Vagina (tissue), 2 donors: ENCODE data around the gene GTSE1.

Source experiments
- POLR2A ChIP-seq, 2 donors: fragments of 450-650 bp; IDR thresholded peaks; one replicate each; pipeline ENCODE4 v1.6.1; 2017; ENCODE audit warnings: antibody characterized with exemption in 2 of 2, mild to moderate bottlenecking in 2 of 2, moderate library complexity in 2 of 2
- TF ChIP-seq, protein P1 (sequence below), 3 experiments: fragments of 450-650 bp in 2 of 3; fragments of 200-600 bp in 1 of 3; sonication (generic) in 1 of 3; IDR thresholded peaks; one replicate each; pipeline ENCODE4 v1.5.1; 2017 to 2019; ENCODE audit warnings: antibody characterized with exemption in 3 of 3, mild to moderate bottlenecking in 2 of 3, moderate library complexity in 2 of 3

DNA sequence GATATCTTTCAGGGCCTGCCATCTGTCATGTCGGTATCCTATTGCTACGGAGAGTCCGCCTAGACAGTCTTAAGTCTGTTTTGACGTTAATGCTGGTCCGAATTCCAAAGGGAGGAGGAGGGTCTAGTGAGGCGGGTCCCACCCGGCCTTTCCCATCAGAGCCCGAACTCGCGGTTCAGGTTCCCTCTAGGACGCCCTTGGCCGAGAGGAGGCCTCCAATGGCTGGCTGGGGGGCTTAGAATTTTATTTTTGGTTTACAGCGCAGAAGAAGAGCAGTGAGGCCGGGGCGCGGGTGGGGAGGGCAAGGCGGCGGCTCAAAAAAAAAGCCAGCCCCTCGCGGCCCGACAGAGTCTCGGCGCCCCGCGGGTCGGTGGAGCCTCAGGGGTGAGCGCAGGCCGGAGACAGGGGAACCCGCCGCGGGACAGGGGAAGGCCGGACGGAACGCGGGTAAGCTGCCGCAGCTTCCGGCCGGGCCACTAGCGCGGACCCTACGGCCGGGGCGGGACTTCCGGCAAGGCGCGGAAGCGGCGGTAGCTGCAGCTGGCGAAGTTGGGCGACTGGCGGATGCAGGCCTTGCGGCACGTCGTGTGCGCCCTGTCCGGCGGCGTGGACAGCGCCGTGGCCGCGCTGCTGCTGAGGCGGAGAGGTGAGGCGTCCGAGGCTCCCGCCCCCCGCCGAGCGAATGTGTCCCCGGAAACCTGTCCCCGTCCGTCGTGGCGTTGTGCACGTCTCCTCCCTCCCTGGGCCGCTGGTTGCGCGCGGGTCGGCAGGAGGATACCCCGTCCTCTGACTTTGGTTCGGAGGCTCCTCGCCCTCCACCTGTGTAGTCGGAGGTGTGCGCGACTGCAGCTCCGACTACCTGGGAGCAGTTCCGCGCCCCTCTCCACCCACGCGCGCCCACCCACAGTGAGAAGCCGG is 38.8 kb downstream of the GTSE1 start, which contains the start of gene TRMU:
- TF ChIP-seq, protein P1, sequence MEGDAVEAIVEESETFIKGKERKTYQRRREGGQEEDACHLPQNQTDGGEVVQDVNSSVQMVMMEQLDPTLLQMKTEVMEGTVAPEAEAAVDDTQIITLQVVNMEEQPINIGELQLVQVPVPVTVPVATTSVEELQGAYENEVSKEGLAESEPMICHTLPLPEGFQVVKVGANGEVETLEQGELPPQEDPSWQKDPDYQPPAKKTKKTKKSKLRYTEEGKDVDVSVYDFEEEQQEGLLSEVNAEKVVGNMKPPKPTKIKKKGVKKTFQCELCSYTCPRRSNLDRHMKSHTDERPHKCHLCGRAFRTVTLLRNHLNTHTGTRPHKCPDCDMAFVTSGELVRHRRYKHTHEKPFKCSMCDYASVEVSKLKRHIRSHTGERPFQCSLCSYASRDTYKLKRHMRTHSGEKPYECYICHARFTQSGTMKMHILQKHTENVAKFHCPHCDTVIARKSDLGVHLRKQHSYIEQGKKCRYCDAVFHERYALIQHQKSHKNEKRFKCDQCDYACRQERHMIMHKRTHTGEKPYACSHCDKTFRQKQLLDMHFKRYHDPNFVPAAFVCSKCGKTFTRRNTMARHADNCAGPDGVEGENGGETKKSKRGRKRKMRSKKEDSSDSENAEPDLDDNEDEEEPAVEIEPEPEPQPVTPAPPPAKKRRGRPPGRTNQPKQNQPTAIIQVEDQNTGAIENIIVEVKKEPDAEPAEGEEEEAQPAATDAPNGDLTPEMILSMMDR (IDR thresholded peaks at IDR 0.05), result no peak
- no peak for TF ChIP-seq POLR2A (IDR thresholded peaks at IDR 0.05)
